Tibial nerve (tissue), 3 donors: ENCODE results near the gene HS6ST3.

Source experiments
- POLR2A ChIP-seq, 2 donors: fragments of 450-650 bp; IDR thresholded peaks; one replicate each; pipeline ENCODE4 v1.6.1; 2017; ENCODE audit warnings: antibody characterized with exemption in 2 of 2, mild to moderate bottlenecking in 2 of 2, moderate library complexity in 2 of 2
- TF ChIP-seq, protein P1 (sequence below), 5 experiments: fragments of 200-600 bp in 3 of 5; fragments of 450-650 bp in 2 of 5; sonication (generic) in 3 of 5; IDR thresholded peaks; one replicate each; pipeline ENCODE4 v1.5.1; 2016 to 2019; ENCODE audit warnings: antibody characterized with exemption in 5 of 5, mild to moderate bottlenecking in 3 of 5, moderate library complexity in 2 of 5

DNA sequence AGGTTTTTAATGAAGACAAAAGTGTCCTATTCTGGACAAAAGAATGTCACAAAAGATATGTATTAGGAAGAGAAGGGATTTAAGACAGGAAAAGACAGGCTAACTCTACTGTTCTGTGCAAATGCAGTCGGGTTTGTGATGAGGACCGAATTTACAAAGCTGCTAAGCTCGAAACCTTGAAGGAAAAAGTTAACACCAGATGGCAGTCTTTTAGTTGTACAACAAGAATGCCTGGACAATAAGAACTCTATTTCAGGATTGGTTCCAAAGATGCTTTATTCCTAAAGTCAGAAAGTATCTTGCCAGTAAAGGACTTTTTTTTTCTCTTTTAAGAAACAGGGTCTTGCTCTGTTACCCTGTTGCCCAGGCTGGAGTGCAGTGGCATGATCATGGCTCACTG is 51.1 kb downstream of the HS6ST3 start:
- TF ChIP-seq, protein P1, sequence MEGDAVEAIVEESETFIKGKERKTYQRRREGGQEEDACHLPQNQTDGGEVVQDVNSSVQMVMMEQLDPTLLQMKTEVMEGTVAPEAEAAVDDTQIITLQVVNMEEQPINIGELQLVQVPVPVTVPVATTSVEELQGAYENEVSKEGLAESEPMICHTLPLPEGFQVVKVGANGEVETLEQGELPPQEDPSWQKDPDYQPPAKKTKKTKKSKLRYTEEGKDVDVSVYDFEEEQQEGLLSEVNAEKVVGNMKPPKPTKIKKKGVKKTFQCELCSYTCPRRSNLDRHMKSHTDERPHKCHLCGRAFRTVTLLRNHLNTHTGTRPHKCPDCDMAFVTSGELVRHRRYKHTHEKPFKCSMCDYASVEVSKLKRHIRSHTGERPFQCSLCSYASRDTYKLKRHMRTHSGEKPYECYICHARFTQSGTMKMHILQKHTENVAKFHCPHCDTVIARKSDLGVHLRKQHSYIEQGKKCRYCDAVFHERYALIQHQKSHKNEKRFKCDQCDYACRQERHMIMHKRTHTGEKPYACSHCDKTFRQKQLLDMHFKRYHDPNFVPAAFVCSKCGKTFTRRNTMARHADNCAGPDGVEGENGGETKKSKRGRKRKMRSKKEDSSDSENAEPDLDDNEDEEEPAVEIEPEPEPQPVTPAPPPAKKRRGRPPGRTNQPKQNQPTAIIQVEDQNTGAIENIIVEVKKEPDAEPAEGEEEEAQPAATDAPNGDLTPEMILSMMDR (IDR thresholded peaks at IDR 0.05) = no peak
- TF ChIP-seq POLR2A (IDR thresholded peaks at IDR 0.05) = no peak
